Measurements from ENCODE around the gene SCGB3A2.

The SCGB3A2 gene

GRCh38 chr5:147906326-147907095 lies 28.0 kb downstream of the SCGB3A2 start, which contains the start of gene C5orf46:
TSS of gene C5orf46 (minus strand) at chr5:147906538. CDS start at chr5:147906501, 37 bp downstream.
- DNase-seq (ENCODE audit: low spot score) = no peak

- DNase-seq (ENCODE audit: low spot score) = no peak
These were observed 32.9 kb downstream of the SCGB3A2 start for GRCh38 chr5:147911427-147911826.

GRCh38 chr5:147912011-147912410 lies 33.5 kb downstream of the SCGB3A2 start:
- no peak for DNase-seq (ENCODE audit: low spot score)

- DNase-seq (ENCODE audit: low spot score) = no peak
These were observed 35.3 kb downstream of the SCGB3A2 start for GRCh38 chr5:147913786-147914185.

GRCh38 chr5:147918101-147918685 lies 39.7 kb downstream of the SCGB3A2 start:
- DNase-seq (ENCODE audit: low spot score) = no peak

- no peak for DNase-seq (ENCODE audit: low spot score)
These were observed 40.4 kb downstream of the SCGB3A2 start for GRCh38 chr5:147918899-147919298.

- no peak for DNase-seq (ENCODE audit: low spot score)
These were observed 42.0 kb downstream of the SCGB3A2 start for GRCh38 chr5:147920420-147921030.

GRCh38 chr5:147921136-147921535 lies 42.6 kb downstream of the SCGB3A2 start:
- no peak for DNase-seq (ENCODE audit: low spot score)

- no peak for DNase-seq (ENCODE audit: low spot score)
These were observed 46.5 kb downstream of the SCGB3A2 start for GRCh38 chr5:147925020-147925419.

- DNase-seq (ENCODE audit: low spot score) = no peak
These were observed 49.4 kb downstream of the SCGB3A2 start for GRCh38 chr5:147927901-147928300.

- no peak for DNase-seq (ENCODE audit: low spot score)
These were observed 52.3 kb downstream of the SCGB3A2 start for GRCh38 chr5:147930769-147931168.
